ENCODE data around the gene GTF2IRD1. TPM values are rescaled to one million over a fixed set of nuclear protein-coding genes. Genes with fewer than 3 reads are reported as not detected.

Gene GTF2IRD1
- total RNA-seq, 4 donors from 2014 or later = 3.9 to 18.1 (median 11.0) TPM

Small RNA genes within 50 kb of the gene (small RNA-seq; reads per million reads assigned to genes)
- not detected for gene RNA5SP233

Other genes starting within 250 kb of the GTF2IRD1 start
- 10 to 100 TPM in 3 of 4 donors, 1 to 10 TPM in 1; 3.0 to 19.4 (median 16.5) TPM for gene LAT2, start 243.9 kb upstream of the GTF2IRD1 start, total RNA-seq
- gene RFC2, start 199.5 kb upstream of the GTF2IRD1 start, total RNA-seq = 10 to 100 TPM; 10.9 to 14.8 (median 12.3) TPM
- 10 to 100 TPM in 3 of 4 donors, 1 to 10 TPM in 1; 9.6 to 23.3 (median 16.4) TPM for gene CLIP2, start 164.5 kb upstream of the GTF2IRD1 start, total RNA-seq
- gene GTF2I, start 203.8 kb downstream of the GTF2IRD1 start, total RNA-seq = 100 to 1,000 TPM; 119 to 178 (median 138) TPM